Measurements from ENCODE around the gene P3R3URF. TPM values are rescaled to one million over a fixed set of nuclear protein-coding genes. Genes with fewer than 3 reads are reported as not detected.
A peak's percentile ranks its signal among the peaks of the same experiment; 100 is the strongest.

The P3R3URF gene
- polyA plus RNA-seq, 2 donors, result not detected

GRCh38 chr1:46187106-46187869 lies 11.0 kb upstream of the P3R3URF start:
- H3K4me3 ChIP-seq (ENCODE audit: low read depth in 1 of 2, low read length in 2 of 2), result no peak overlapping the region
- no peaks in the 10 kb centered on the region for H3K27me3 ChIP-seq (ENCODE audit: control insufficient read depth in 1 of 2, insufficient read depth in 2 of 2, low read length in 2 of 2)
- peaks cover 3 to 24% of the 10 kb centered on the region in 2 donors for H3K4me1 ChIP-seq (ENCODE audit: control insufficient read depth in 2 of 2, insufficient read depth in 2 of 2, low read length in 1 of 2)
- 69 to 78% methylated on average over 8 of the region's 8 CpGs for WGBS, 2 donors
- no peaks in the 10 kb centered on the region for H3K9me3 ChIP-seq (ENCODE audit: control insufficient read depth in 2 of 2, insufficient read depth in 1 of 2, low read depth in 1 of 2, low read length in 1 of 2)
- peaks cover 6 to 9% of the 10 kb centered on the region in 2 donors for H3K36me3 ChIP-seq (ENCODE audit: control insufficient read depth in 2 of 2, insufficient read depth in 2 of 2, low read length in 1 of 2)
- peak overlapping the region in 1 of 2 donors; percentile 5 for H3K27ac ChIP-seq (ENCODE audit: low read depth in 2 of 2, low read length in 1 of 2)

DNA sequence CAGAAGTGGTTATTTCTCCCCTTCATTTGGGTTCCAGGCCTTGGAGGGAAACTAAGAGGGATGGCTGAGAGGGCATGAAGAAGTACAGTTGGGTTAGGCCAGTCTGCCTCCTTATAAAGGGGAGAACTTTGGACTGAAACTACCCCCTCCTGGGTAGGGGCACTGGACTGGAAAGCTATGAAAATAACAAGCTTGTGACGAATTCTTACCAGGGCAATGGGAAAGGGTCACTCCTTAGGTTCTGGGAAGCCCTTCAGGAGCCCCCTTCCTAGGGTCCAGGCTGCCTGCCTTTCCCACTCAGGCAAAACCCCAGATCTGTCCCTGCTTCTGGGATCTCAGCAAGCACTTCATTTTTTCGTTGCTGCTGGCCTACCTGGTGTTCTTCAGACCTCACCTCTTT lies 9.8 kb upstream of the P3R3URF start:
- Histone ChIP-seq H3K4me1 (ENCODE audit: control insufficient read depth in 2 of 2, insufficient read depth in 2 of 2, low read length in 1 of 2) (peaks cover 3 to 24% of the 10 kb centered on the region in 2 donors), H3K27ac (ENCODE audit: low read depth in 2 of 2, low read length in 1 of 2) (no peak overlapping the region), H3K36me3 (ENCODE audit: control insufficient read depth in 2 of 2, insufficient read depth in 2 of 2, low read length in 1 of 2) (peaks cover 4 to 6% of the 10 kb centered on the region in 2 donors), H3K9me3 (ENCODE audit: control insufficient read depth in 2 of 2, insufficient read depth in 1 of 2, low read depth in 1 of 2, low read length in 1 of 2) (no peaks in the 10 kb centered on the region), H3K27me3 (ENCODE audit: control insufficient read depth in 1 of 2, insufficient read depth in 2 of 2, low read length in 2 of 2) (no peaks in the 10 kb centered on the region), H3K4me3 (ENCODE audit: low read depth in 1 of 2, low read length in 2 of 2) (no peak overlapping the region)
- WGBS, 2 donors, result 94% methylated on average over 2 of the region's 2 CpGs

DNA sequence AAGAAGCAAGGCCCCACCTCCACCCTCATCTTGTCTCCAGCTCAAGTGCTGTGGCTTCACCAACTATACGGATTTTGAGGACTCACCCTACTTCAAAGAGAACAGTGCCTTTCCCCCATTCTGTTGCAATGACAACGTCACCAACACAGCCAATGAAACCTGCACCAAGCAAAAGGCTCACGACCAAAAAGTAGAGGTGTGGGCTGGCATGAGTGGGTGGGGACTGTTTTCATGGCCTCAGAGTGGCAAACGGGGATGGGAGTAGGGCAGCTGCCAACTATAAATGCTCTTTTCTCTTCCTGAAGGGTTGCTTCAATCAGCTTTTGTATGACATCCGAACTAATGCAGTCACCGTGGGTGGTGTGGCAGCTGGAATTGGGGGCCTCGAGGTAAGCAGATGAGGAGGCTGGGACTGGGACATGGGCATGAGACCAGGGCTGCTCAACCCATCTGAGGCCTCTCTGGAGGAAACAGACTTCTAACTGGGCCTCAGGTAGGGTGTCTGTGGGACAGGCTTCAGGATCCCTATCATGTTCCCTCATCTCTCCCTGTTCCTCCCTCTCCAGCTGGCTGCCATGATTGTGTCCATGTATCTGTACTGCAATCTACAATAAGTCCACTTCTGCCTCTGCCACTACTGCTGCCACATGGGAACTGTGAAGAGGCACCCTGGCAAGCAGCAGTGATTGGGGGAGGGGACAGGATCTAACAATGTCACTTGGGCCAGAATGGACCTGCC lies 8.8 kb upstream of the P3R3URF start:
- 50 to 54% methylated on average over 7 of the region's 7 CpGs for WGBS, 2 donors
- Histone ChIP-seq H3K36me3 (ENCODE audit: control insufficient read depth in 2 of 2, insufficient read depth in 2 of 2, low read length in 1 of 2) (peaks cover 0 to 4% of the 10 kb centered on the region in 2 donors), H3K9me3 (ENCODE audit: control insufficient read depth in 2 of 2, insufficient read depth in 1 of 2, low read depth in 1 of 2, low read length in 1 of 2) (no peaks in the 10 kb centered on the region), H3K27me3 (ENCODE audit: control insufficient read depth in 1 of 2, insufficient read depth in 2 of 2, low read length in 2 of 2) (no peaks in the 10 kb centered on the region), H3K4me1 (ENCODE audit: control insufficient read depth in 2 of 2, insufficient read depth in 2 of 2, low read length in 1 of 2) (peaks cover 3 to 32% of the 10 kb centered on the region in 2 donors), H3K27ac (ENCODE audit: low read depth in 2 of 2, low read length in 1 of 2) (peak overlapping the region; percentile 61 to 81), H3K4me3 (ENCODE audit: low read depth in 1 of 2, low read length in 2 of 2) (no peak overlapping the region)

DNA sequence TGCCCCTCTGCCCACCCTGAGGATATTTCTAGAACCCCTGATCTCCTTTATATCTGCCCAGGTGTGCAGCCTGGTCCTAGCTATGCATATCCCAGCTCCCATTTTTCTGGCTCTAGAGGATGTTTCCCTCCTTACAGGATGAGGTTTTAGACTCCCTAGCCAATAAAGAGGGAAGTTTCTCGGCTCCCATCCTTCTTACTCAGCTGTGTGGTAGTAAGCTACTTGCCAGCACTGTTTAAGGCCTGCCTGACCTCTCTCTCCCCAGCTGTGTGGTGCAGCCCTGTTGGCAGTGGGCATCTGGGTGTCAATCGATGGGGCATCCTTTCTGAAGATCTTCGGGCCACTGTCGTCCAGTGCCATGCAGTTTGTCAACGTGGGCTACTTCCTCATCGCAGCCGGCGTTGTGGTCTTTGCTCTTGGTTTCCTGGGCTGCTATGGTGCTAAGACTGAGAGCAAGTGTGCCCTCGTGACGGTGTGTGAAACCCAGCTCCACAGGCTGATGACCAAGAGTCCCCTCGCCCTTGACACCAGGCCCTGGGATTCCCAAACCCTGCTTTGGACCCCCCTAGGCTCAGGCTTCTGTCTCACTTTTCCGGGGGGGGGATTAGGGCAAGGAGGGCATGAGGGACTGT lies 7.8 kb upstream of the P3R3URF start:
- peaks cover 3 to 34% of the 10 kb centered on the region in 2 donors for H3K4me1 ChIP-seq (ENCODE audit: control insufficient read depth in 2 of 2, insufficient read depth in 2 of 2, low read length in 1 of 2)

GRCh38 chr1:46183079-46183847 lies 7.0 kb upstream of the P3R3URF start:
- 37 to 39% methylated on average over 8 of the region's 8 CpGs for WGBS, 2 donors
- Histone ChIP-seq H3K9me3 (ENCODE audit: control insufficient read depth in 2 of 2, insufficient read depth in 1 of 2, low read depth in 1 of 2, low read length in 1 of 2) (no peaks in the 10 kb centered on the region), H3K4me1 (ENCODE audit: control insufficient read depth in 2 of 2, insufficient read depth in 2 of 2, low read length in 1 of 2) (peaks cover 2 to 34% of the 10 kb centered on the region in 2 donors), H3K4me3 (ENCODE audit: low read depth in 1 of 2, low read length in 2 of 2) (no peak overlapping the region), H3K27me3 (ENCODE audit: control insufficient read depth in 1 of 2, insufficient read depth in 2 of 2, low read length in 2 of 2) (no peaks in the 10 kb centered on the region), H3K36me3 (ENCODE audit: control insufficient read depth in 2 of 2, insufficient read depth in 2 of 2, low read length in 1 of 2) (peaks cover 0 to 4% of the 10 kb centered on the region in 2 donors), H3K27ac (ENCODE audit: low read depth in 2 of 2, low read length in 1 of 2) (peak overlapping the region; percentile 81 to 89)

More for the DNA sequence above, 7.8 kb upstream of the P3R3URF start:
- 78 to 81% methylated on average over 12 of the region's 12 CpGs for WGBS, 2 donors
- Histone ChIP-seq H3K9me3 (ENCODE audit: control insufficient read depth in 2 of 2, insufficient read depth in 1 of 2, low read depth in 1 of 2, low read length in 1 of 2) (no peaks in the 10 kb centered on the region), H3K27ac (ENCODE audit: low read depth in 2 of 2, low read length in 1 of 2) (peak overlapping the region; percentile 81 to 89), H3K36me3 (ENCODE audit: control insufficient read depth in 2 of 2, insufficient read depth in 2 of 2, low read length in 1 of 2) (peaks cover 0 to 4% of the 10 kb centered on the region in 2 donors), H3K27me3 (ENCODE audit: control insufficient read depth in 1 of 2, insufficient read depth in 2 of 2, low read length in 2 of 2) (no peaks in the 10 kb centered on the region), H3K4me3 (ENCODE audit: low read depth in 1 of 2, low read length in 2 of 2) (no peak overlapping the region)

DNA sequence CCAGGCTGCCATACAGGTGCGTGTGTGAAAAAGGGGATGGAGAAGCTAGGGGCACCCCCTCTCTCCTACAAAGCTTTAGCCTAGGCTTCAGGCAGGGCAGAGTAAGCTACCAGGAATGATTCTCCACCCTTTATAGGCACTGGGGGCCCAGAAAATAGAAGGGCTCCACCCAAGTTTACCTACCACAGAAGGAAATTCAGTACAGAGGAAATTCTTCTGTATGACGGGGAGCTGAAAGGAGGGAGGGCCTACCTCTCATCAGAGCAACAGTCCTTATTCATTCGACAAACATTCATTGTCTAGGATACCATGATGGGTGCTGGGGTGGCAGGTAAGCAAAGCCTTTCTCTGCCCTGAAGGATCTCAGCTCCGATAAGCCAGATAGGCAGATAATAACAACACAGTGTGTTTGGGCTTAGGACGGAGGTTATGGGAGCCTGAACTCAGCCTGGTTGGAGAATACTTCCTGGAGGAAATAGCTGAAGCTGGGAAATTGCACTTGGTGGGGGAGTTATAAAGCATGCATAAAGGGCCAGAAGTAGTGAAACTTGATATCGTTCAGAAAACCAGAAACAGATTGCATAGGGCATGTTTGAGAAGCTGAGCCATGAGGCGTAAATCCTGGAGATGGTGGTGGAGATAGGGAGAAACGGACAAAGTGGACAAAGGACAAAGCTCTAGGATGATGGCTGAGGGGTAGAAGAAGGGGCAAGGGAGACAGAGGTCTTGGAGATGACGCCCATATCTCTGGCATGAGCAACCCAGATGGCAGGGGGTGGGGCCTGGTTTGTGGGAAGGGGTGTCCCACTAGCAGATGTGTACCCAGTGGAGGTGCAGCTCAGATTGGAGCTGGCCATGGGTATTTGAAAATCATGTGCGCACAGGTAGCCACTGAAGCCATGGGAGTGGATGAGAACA lies 5.3 kb upstream of the P3R3URF start:
- H3K27ac ChIP-seq (ENCODE audit: low read depth in 2 of 2, low read length in 1 of 2), result no peak overlapping the region
- no peak overlapping the region for H3K4me3 ChIP-seq (ENCODE audit: low read depth in 1 of 2, low read length in 2 of 2)
- 65 to 69% methylated on average over 10 of the region's 10 CpGs for WGBS, 2 donors
- no peaks in the 10 kb centered on the region for H3K27me3 ChIP-seq (ENCODE audit: control insufficient read depth in 1 of 2, insufficient read depth in 2 of 2, low read length in 2 of 2)
- H3K9me3 ChIP-seq (ENCODE audit: control insufficient read depth in 2 of 2, insufficient read depth in 1 of 2, low read depth in 1 of 2, low read length in 1 of 2), result no peaks in the 10 kb centered on the region
- H3K4me1 ChIP-seq (ENCODE audit: control insufficient read depth in 2 of 2, insufficient read depth in 2 of 2, low read length in 1 of 2), result peaks cover 0 to 26% of the 10 kb centered on the region in 2 donors
- H3K36me3 ChIP-seq (ENCODE audit: control insufficient read depth in 2 of 2, insufficient read depth in 2 of 2, low read length in 1 of 2), result no peaks in the 10 kb centered on the region

DNA sequence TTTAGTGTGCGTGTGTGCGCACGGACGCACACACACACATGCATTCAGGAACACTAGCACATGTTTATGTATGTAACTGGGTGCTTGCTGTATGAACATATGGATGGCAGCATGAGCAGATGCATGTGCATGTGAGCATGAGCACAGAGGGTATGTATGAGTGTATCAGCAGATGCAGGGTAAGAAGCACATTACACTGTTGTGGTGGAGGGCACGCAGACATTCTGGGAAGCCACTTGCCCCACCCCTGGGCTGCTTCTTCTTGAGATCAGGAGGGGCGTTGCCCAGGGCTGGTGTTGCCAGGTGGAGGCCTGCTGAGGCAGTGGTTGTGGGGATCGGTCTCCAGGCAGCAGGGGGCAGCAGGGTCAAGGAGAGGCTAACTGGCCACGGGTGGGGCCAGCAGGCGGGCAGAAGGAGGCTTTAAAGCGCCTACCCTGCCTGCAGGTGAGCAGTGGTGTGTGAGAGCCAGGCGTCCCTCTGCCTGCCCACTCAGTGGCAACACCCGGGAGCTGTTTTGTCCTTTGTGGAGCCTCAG lies 3.9 kb upstream of the P3R3URF start:
- Histone ChIP-seq H3K4me3 (ENCODE audit: low read depth in 1 of 2, low read length in 2 of 2) (no peak overlapping the region), H3K36me3 (ENCODE audit: control insufficient read depth in 2 of 2, insufficient read depth in 2 of 2, low read length in 1 of 2) (no peaks in the 10 kb centered on the region), H3K27me3 (ENCODE audit: control insufficient read depth in 1 of 2, insufficient read depth in 2 of 2, low read length in 2 of 2) (no peaks in the 10 kb centered on the region), H3K9me3 (ENCODE audit: control insufficient read depth in 2 of 2, insufficient read depth in 1 of 2, low read depth in 1 of 2, low read length in 1 of 2) (no peaks in the 10 kb centered on the region), H3K27ac (ENCODE audit: low read depth in 2 of 2, low read length in 1 of 2) (peak overlapping the region; percentile 16 to 33), H3K4me1 (ENCODE audit: control insufficient read depth in 2 of 2, insufficient read depth in 2 of 2, low read length in 1 of 2) (peaks cover 0 to 26% of the 10 kb centered on the region in 2 donors)
- 39% methylated on average over 12 of the region's 12 CpGs for WGBS, 2 donors

DNA sequence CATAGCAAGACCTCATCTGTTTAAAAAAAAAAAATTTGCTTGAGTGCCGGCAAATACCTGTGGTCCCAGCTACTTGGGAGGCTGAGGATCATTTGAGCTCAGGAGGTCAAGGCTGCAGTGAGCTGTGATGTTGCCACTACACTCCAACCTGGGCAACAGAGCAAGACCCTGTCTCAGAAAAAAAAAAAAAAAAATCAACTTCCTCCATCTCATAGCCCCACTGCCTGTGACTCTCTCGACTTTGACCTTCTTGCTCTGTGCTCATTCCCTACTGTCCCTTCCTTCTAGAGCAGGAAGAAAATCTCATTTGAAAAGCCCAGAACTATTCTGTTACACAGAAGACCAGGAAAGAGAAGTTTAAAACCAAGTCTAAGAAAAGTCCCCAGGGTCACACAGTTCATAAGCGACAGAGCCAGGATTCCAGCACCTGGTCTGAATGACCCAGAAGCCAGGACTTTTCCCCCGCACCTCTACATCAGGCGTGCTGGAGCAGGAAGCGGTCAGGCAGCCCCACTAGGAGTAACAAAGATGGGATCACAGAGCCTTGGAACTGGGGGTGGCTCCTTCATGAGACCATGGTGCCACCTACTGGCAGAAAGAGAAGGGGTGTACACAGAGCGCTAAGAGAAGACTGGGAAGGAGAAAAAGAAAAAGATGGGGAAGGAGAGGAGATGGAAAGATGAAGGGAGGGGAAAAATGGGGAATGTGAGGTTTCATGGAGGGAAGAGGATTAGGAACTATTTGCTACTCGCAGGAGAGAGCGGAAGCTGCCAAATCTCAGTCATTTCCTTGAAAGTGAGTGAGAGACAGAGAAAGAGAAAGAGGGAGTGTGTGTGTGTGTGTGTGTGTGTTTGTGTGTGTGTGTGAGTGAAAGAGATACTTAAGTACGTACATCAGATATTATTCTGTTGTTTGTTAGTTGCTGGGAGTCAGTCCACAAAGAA lies 3.1 kb upstream of the P3R3URF start:
- no peaks in the 10 kb centered on the region for H3K9me3 ChIP-seq (ENCODE audit: control insufficient read depth in 2 of 2, insufficient read depth in 1 of 2, low read depth in 1 of 2, low read length in 1 of 2)
- H3K27ac ChIP-seq (ENCODE audit: low read depth in 2 of 2, low read length in 1 of 2), result peak overlapping the region in 1 of 2 donors; percentile 33
- WGBS, 2 donors, result 10% methylated on average over 10 of the region's 10 CpGs
- no peak overlapping the region for H3K4me3 ChIP-seq (ENCODE audit: low read depth in 1 of 2, low read length in 2 of 2)
- H3K36me3 ChIP-seq (ENCODE audit: control insufficient read depth in 2 of 2, insufficient read depth in 2 of 2, low read length in 1 of 2), result no peaks in the 10 kb centered on the region
- H3K4me1 ChIP-seq (ENCODE audit: control insufficient read depth in 2 of 2, insufficient read depth in 2 of 2, low read length in 1 of 2), result peaks cover under 1 to 27% of the 10 kb centered on the region in 2 donors
- no peaks in the 10 kb centered on the region for H3K27me3 ChIP-seq (ENCODE audit: control insufficient read depth in 1 of 2, insufficient read depth in 2 of 2, low read length in 2 of 2)

Measured in esophagus (tissue), 2 donors.